ENCODE results near the gene ADAMTS9. TPM values are rescaled to one million over a fixed set of nuclear protein-coding genes. Genes with fewer than 3 reads are reported as not detected.

The ADAMTS9 gene
- total and polyA plus RNA-seq, 10 of the 15 experiments (the other 5 are each of a cell fraction or from before 2014, with no cell fraction given): 0.08 TPM; not detected in 9

DNA sequence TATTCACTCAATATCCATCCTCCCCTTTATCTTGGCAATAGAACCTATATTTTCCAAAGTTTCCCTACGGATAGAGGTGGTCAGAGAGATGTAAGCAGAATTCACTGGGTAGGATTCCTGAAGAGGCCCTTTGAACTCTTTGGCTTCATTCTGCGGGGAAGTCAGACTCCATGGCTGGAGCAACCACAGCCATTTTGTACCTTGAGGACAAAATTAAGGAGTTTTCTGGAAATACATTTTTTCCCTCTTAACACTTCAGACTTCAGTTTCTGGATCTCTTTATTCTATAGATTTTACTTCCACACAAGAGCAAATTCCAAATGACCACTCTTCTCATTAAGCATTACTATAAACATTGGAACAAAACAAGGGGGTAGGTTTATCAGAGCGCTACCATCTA is 43.3 kb downstream of the ADAMTS9 start:
- H3K9ac ChIP-seq (ENCODE audit: control insufficient read depth, insufficient read depth, low read length): no peak overlapping the region
- no peaks in the 10 kb centered on the region for H3K9me3 ChIP-seq (replicated peaks; ENCODE audit: control insufficient read depth, insufficient read depth, low read length)
- H3K79me2 ChIP-seq (ENCODE audit: control insufficient read depth, insufficient read depth, low read length): no peaks in the 10 kb centered on the region
- FAIRE-seq (no peak), ATAC-seq (no peak), DNase-seq (ENCODE audit: low read depth, low spot score) (no peak)
- in situ Hi-C loops (cut with MboI) (no loop called here), intact Hi-C loops (cut with micrococcal nuclease; ENCODE audit: unreplicated experiment) (no loop called here)
- no peak overlapping the region for H3K4me2 ChIP-seq (ENCODE audit: control insufficient read depth, insufficient read depth)
- H3K4me1 ChIP-seq (ENCODE audit: control insufficient read depth, insufficient read depth, low read length): no peaks in the 10 kb centered on the region
- ChIA-PET CTCF (no interaction called here), SMC1A (ENCODE audit: uncharacterized antibody, unreplicated experiment) (no interaction called here), POLR2A (no interaction called here), RAD21 (ENCODE audit: unreplicated experiment) (no interaction called here)
- H3K27me3 ChIP-seq (replicated peaks in 1 of 2; ENCODE audit: control insufficient read depth in 2 of 2, insufficient read depth in 2 of 2, low read length in 1 of 2): no peaks in the 10 kb centered on the region
- H3K27ac ChIP-seq (ENCODE audit: control insufficient read depth, insufficient read depth): no peak overlapping the region
- TF ChIP-seq POU2F2 (IDR thresholded peaks at IDR 0.05; ENCODE audit: borderline replicate concordance, low read depth, low read length) (no peak), BRCA1 (IDR thresholded peaks at IDR 0.05; ENCODE audit: low read depth, low read length) (no peak), RAD51 (IDR thresholded peaks at IDR 0.05) (no peak)
- TF ChIP-seq, protein P1, sequence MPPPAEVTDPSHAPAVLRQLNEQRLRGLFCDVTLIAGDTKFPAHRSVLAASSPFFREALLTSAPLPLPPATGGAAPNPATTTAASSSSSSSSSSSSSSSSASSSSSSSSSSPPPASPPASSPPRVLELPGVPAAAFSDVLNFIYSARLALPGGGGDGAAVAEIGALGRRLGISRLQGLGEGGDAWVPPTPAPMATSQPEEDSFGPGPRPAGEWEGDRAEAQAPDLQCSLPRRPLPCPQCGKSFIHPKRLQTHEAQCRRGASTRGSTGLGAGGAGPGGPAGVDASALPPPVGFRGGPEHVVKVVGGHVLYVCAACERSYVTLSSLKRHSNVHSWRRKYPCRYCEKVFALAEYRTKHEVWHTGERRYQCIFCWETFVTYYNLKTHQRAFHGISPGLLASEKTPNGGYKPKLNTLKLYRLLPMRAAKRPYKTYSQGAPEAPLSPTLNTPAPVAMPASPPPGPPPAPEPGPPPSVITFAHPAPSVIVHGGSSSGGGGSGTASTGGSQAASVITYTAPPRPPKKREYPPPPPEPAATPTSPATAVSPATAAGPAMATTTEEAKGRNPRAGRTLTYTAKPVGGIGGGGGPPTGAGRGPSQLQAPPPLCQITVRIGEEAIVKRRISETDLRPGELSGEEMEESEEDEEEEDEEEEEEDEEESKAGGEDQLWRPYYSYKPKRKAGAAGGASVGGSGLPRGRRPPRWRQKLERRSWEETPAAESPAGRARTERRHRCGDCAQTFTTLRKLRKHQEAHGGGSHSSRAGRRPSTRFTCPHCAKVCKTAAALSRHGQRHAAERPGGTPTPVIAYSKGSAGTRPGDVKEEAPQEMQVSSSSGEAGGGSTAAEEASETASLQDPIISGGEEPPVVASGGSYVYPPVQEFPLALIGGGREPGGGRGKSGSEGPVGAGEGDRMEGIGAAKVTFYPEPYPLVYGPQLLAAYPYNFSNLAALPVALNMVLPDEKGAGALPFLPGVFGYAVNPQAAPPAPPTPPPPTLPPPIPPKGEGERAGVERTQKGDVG (CRISPR knock-in tag; IDR thresholded peaks at IDR 0.05): no peak
- TF ChIP-seq, protein P2, sequence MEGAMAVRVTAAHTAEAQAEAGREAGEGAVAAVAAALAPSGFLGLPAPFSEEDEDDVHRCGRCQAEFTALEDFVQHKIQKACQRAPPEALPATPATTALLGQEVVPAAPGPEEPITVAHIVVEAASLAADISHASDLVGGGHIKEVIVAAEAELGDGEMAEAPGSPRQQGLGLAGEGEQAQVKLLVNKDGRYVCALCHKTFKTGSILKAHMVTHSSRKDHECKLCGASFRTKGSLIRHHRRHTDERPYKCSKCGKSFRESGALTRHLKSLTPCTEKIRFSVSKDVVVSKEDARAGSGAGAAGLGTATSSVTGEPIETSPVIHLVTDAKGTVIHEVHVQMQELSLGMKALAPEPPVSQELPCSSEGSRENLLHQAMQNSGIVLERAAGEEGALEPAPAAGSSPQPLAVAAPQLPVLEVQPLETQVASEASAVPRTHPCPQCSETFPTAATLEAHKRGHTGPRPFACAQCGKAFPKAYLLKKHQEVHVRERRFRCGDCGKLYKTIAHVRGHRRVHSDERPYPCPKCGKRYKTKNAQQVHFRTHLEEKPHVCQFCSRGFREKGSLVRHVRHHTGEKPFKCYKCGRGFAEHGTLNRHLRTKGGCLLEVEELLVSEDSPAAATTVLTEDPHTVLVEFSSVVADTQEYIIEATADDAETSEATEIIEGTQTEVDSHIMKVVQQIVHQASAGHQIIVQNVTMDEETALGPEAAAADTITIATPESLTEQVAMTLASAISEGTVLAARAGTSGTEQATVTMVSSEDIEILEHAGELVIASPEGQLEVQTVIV (IDR thresholded peaks at IDR 0.05; ENCODE audit: borderline replicate concordance, partially characterized antibody): no peak
- H3K4me3 ChIP-seq: no peak overlapping the region
- H4K20me1 ChIP-seq (ENCODE audit: control insufficient read depth, insufficient read depth): no peaks in the 10 kb centered on the region
- H3K36me3 ChIP-seq (ENCODE audit: control insufficient read depth in 2 of 2, insufficient read depth in 2 of 2, low read length in 1 of 2): no peaks in the 10 kb centered on the region
- no peak overlapping the region for H2AFZ ChIP-seq (ENCODE audit: control insufficient read depth, low read depth, low read length)
- 10% methylated on average over 3 of the region's 3 CpGs for WGBS (ENCODE audit: insufficient coverage, insufficient replicate concordance, low lambda C conversion rate, missing lambda C conversion rate)
- BruUV-seq (replicated peaks): no TSS peak
